Neuronal stem cell (in vitro differentiated cells): Measurements from ENCODE around the gene ZNF618.

ENCODE experiments used
- DNase-seq: peaks from one replicate; pipeline ENCODE4 v3.0.0-alpha.2; 2013; ENCODE audit warnings: low spot score
- H2AFZ ChIP-seq: one replicate; pipeline ENCODE4 v1.6.1; 2013; ENCODE audit warnings: mild to moderate bottlenecking, low read length, inconsistent platforms
- H2AK5ac ChIP-seq: 2 replicates; pipeline ENCODE4 v1.6.1; 2013; ENCODE audit warnings: low read depth, mild to moderate bottlenecking, inconsistent platforms, low read length, moderate library complexity, mixed read lengths
- H2BK120ac ChIP-seq: 2 replicates; pipeline ENCODE4 v1.6.1; 2013; ENCODE audit warnings: low read depth, mild to moderate bottlenecking, inconsistent platforms, low read length, moderate library complexity, mixed read lengths
- H2BK12ac ChIP-seq: one replicate; pipeline ENCODE4 v1.6.1; 2013; ENCODE audit warnings: low read length, inconsistent platforms
- H2BK15ac ChIP-seq: 2 replicates; pipeline ENCODE4 v1.6.1; 2013; ENCODE audit warnings: mild to moderate bottlenecking, low read length, inconsistent platforms, mixed read lengths
- H2BK5ac ChIP-seq: one replicate; pipeline ENCODE4 v1.6.1; 2013; ENCODE audit warnings: inconsistent platforms, mild to moderate bottlenecking, low read length, moderate library complexity
- H3K14ac ChIP-seq: one replicate; pipeline ENCODE4 v1.6.1; 2013; ENCODE audit warnings: low read length, inconsistent platforms
- H3K18ac ChIP-seq: 2 replicates; pipeline ENCODE4 v1.6.1; 2013; ENCODE audit warnings: low read length, inconsistent platforms
- H3K23ac ChIP-seq: 2 replicates; pipeline ENCODE4 v1.6.1; 2013; ENCODE audit warnings: low read depth, mild to moderate bottlenecking, mixed read lengths, low read length, inconsistent platforms; ENCODE audit not compliant: poor library complexity
- H3K27ac ChIP-seq: replicated peaks from 3 replicates; pipeline ENCODE4 v1.5.1; 2013; ENCODE audit warnings: low read length, inconsistent platforms
- H3K27me3 ChIP-seq, 3 experiments: 2 replicates each; pipeline ENCODE4 v1.6.1; 2013; ENCODE audit warnings: low read length in 3 of 3, mild to moderate bottlenecking in 2 of 3, inconsistent platforms in 1 of 3, low read depth in 1 of 3, mixed read lengths in 1 of 3, moderate library complexity in 1 of 3; ENCODE audit not compliant: control insufficient read depth in 3 of 3, insufficient read depth in 3 of 3
- H3K36me3 ChIP-seq, 2 donors: replicated peaks in 1 of 2; 2 replicates each; pipeline ENCODE4 v1.6.1; 2013; ENCODE audit warnings: low read length in 2 of 2; ENCODE audit not compliant: control insufficient read depth in 2 of 2, insufficient read depth in 2 of 2
- H3K4ac ChIP-seq: 2 replicates; pipeline ENCODE4 v1.6.1; 2013; ENCODE audit warnings: inconsistent platforms, mild to moderate bottlenecking, low read length, moderate library complexity
- H3K4me1 ChIP-seq, 2 donors: 1 replicate in 1 of 2; 2 replicates in 1 of 2; pipeline ENCODE4 v1.6.1; 2013; ENCODE audit warnings: low read length in 2 of 2, low read depth in 1 of 2; ENCODE audit not compliant: control insufficient read depth in 2 of 2, insufficient read depth in 1 of 2
- H3K4me2 ChIP-seq: one replicate; pipeline ENCODE4 v1.6.1; 2013; ENCODE audit warnings: mild to moderate bottlenecking, low read length, inconsistent platforms; ENCODE audit not compliant: insufficient read depth, poor library complexity, severe bottlenecking
- H3K4me3 ChIP-seq, 2 donors: 2 replicates each; pipeline ENCODE4 v1.5.1; 2013; ENCODE audit warnings: low read length in 2 of 2, mild to moderate bottlenecking in 2 of 2, inconsistent platforms in 1 of 2, moderate library complexity in 1 of 2
- H3K79me1 ChIP-seq: one replicate; pipeline ENCODE4 v1.6.1; 2013; ENCODE audit warnings: low read depth, mild to moderate bottlenecking, inconsistent platforms, low read length, moderate library complexity
- H3K9ac ChIP-seq: one replicate; pipeline ENCODE4 v1.6.1; 2013; ENCODE audit warnings: mild to moderate bottlenecking, low read depth, low read length, inconsistent platforms; ENCODE audit not compliant: poor library complexity
- H3K9me3 ChIP-seq, 2 donors: replicated peaks in 1 of 2; 2 replicates each; pipeline versions ENCODE3 to v1.6.1; 2013; ENCODE audit warnings: low read length in 2 of 2, mild to moderate bottlenecking in 2 of 2, inconsistent platforms in 1 of 2, low read depth in 1 of 2, mixed read lengths in 1 of 2, moderate library complexity in 1 of 2; ENCODE audit not compliant: control insufficient read depth in 2 of 2, insufficient read depth in 1 of 2
- H4K8ac ChIP-seq: one replicate; pipeline ENCODE4 v1.6.1; 2013; ENCODE audit warnings: low read depth, mild to moderate bottlenecking, inconsistent platforms, low read length, moderate library complexity
- H4K91ac ChIP-seq: one replicate; pipeline ENCODE4 v1.6.1; 2013; ENCODE audit warnings: low read length, low read depth, mild to moderate bottlenecking, inconsistent platforms; ENCODE audit not compliant: poor library complexity
- WGBS, 2 donors: extraction: QIAGEN DNeasy Blood & Tissue Kit; methylation state at CpG; one replicate each; pipeline ENCODE4 v1.1.7; 2013; ENCODE audit warnings: missing lambda C conversion rate in 2 of 2, mixed read lengths in 1 of 2; ENCODE audit not compliant: insufficient read length in 2 of 2, insufficient replicate concordance in 1 of 2; ENCODE audit errors: extremely low coverage in 2 of 2; 5-methylcytosine and 5-hydroxymethylcytosine counted together

Gene ZNF618

GRCh38 chr9:113888976-113889375 is 12.9 kb downstream of the ZNF618 start:
- Histone ChIP-seq H3K4me1 (peaks cover 5 to 8% of the 10 kb centered on the region in 2 donors), H3K27me3 (no peaks in the 10 kb centered on the region), H3K36me3 (peaks cover 3 to 15% of the 10 kb centered on the region in 2 donors), H3K4ac (no peak overlapping the region), H3K9me3 (peaks cover 4 to 33% of the 10 kb centered on the region in 2 donors), H3K4me3 (no peak overlapping the region), H3K14ac (no peak overlapping the region), H3K4me2 (no peak overlapping the region), H4K8ac (no peak overlapping the region), H2BK5ac (no peak overlapping the region), H3K27ac (no peak overlapping the region), H4K91ac (no peak overlapping the region), H2AK5ac (no peak overlapping the region), H3K79me1 (peaks cover 4% of the 10 kb centered on the region), H2BK120ac (no peak overlapping the region), H2AFZ (no peak overlapping the region), H3K9ac (no peak overlapping the region), H2BK12ac (no peak overlapping the region), H3K23ac (no peak overlapping the region), H3K18ac (no peak overlapping the region), H2BK15ac (no peak overlapping the region)
- DNase-seq, result no peak
- no CpG with 5 or more reads among the region's 4 CpGs for WGBS, 2 donors

- no CpG with 5 or more reads among the region's 2 CpGs for WGBS, 2 donors
- no peak overlapping the region for H3K14ac ChIP-seq
- H3K27ac ChIP-seq, result no peak overlapping the region
- no peak overlapping the region for H4K91ac ChIP-seq
- H2AFZ ChIP-seq, result no peak overlapping the region
- H3K27me3 ChIP-seq, result no peaks in the 10 kb centered on the region
- no peak overlapping the region for H3K4me3 ChIP-seq
- peaks cover 4 to 8% of the 10 kb centered on the region in 2 donors for H3K4me1 ChIP-seq
- no peak for DNase-seq
- no peak overlapping the region for H3K18ac ChIP-seq
- H2BK120ac ChIP-seq, result no peak overlapping the region
- peaks cover 4 to 33% of the 10 kb centered on the region in 2 donors for H3K9me3 ChIP-seq
- H2BK5ac ChIP-seq, result no peak overlapping the region
- no peak overlapping the region for H3K23ac ChIP-seq
- no peak overlapping the region for H3K4me2 ChIP-seq
- H4K8ac ChIP-seq, result no peak overlapping the region
- no peak overlapping the region for H2AK5ac ChIP-seq
- peaks cover 3 to 15% of the 10 kb centered on the region in 2 donors for H3K36me3 ChIP-seq
- no peak overlapping the region for H2BK12ac ChIP-seq
- H2BK15ac ChIP-seq, result no peak overlapping the region
- H3K9ac ChIP-seq, result no peak overlapping the region
- no peak overlapping the region for H3K4ac ChIP-seq
- H3K79me1 ChIP-seq, result peaks cover 4% of the 10 kb centered on the region
These were observed 14.6 kb downstream of the ZNF618 start for GRCh38 chr9:113890704-113891103.

- no peak overlapping the region for H2BK5ac ChIP-seq
- H3K79me1 ChIP-seq, result peaks cover 4% of the 10 kb centered on the region
- no peak overlapping the region for H2BK15ac ChIP-seq
- H3K23ac ChIP-seq, result no peak overlapping the region
- no peak overlapping the region for H3K18ac ChIP-seq
- H3K9ac ChIP-seq, result no peak overlapping the region
- no peak overlapping the region for H2BK12ac ChIP-seq
- peaks cover 3 to 15% of the 10 kb centered on the region in 2 donors for H3K36me3 ChIP-seq
- no peaks in the 10 kb centered on the region for H3K27me3 ChIP-seq
- no peak overlapping the region for H4K91ac ChIP-seq
- H3K14ac ChIP-seq, result no peak overlapping the region
- no peak overlapping the region for H3K4me2 ChIP-seq
- WGBS, 2 donors, result no CpG with 5 or more reads among the region's 6 CpGs
- peaks cover 4 to 41% of the 10 kb centered on the region in 2 donors for H3K9me3 ChIP-seq
- no peak overlapping the region for H4K8ac ChIP-seq
- H3K27ac ChIP-seq, result no peak overlapping the region
- H2AK5ac ChIP-seq, result no peak overlapping the region
- H3K4me1 ChIP-seq, result no peaks in the 10 kb centered on the region
- no peak overlapping the region for H2BK120ac ChIP-seq
- no peak overlapping the region for H3K4ac ChIP-seq
- H2AFZ ChIP-seq, result no peak overlapping the region
- no peak for DNase-seq
- no peak overlapping the region for H3K4me3 ChIP-seq
These were observed 16.9 kb downstream of the ZNF618 start for GRCh38 chr9:113892861-113893491.

- no peak overlapping the region for H2BK12ac ChIP-seq
- H3K23ac ChIP-seq, result no peak overlapping the region
- H3K4me3 ChIP-seq, result no peak overlapping the region
- no peak overlapping the region for H3K4me2 ChIP-seq
- peaks cover 4% of the 10 kb centered on the region for H3K79me1 ChIP-seq
- H3K27ac ChIP-seq, result no peak overlapping the region
- H2BK120ac ChIP-seq, result no peak overlapping the region
- H2AK5ac ChIP-seq, result no peak overlapping the region
- no peak overlapping the region for H2BK5ac ChIP-seq
- H2AFZ ChIP-seq, result no peak overlapping the region
- H3K9ac ChIP-seq, result no peak overlapping the region
- no peak overlapping the region for H4K8ac ChIP-seq
- H3K36me3 ChIP-seq, result peaks cover 2 to 15% of the 10 kb centered on the region in 2 donors
- H2BK15ac ChIP-seq, result no peak overlapping the region
- H3K9me3 ChIP-seq, result peaks cover 3 to 35% of the 10 kb centered on the region in 2 donors
- H4K91ac ChIP-seq, result no peak overlapping the region
- DNase-seq, result no peak
- no peak overlapping the region for H3K14ac ChIP-seq
- WGBS, 2 donors, result no CpG with 5 or more reads among the region's 1 CpG
- H3K4me1 ChIP-seq, result no peaks in the 10 kb centered on the region
- no peaks in the 10 kb centered on the region for H3K27me3 ChIP-seq
- H3K4ac ChIP-seq, result no peak overlapping the region
- H3K18ac ChIP-seq, result no peak overlapping the region
These were observed 18.1 kb downstream of the ZNF618 start for GRCh38 chr9:113894166-113894565.
